HepG2 (cell line): Measurements from ENCODE around the gene KSR1. TPM values are rescaled to one million over a fixed set of nuclear protein-coding genes. Genes with fewer than 3 reads are reported as not detected.

ENCODE experiments used
- ATAC-seq: fragments of 200-7000 bp; cut with Tn5 transposase; 3 replicates; pipeline ENCODE4 v1.9.1; 2020; ENCODE audit warnings: mild to moderate bottlenecking, moderate library complexity
- BruUV-seq: library from RNA; stranded (reverse); fragments of 400-500 nt; replicated peaks from 2 replicates; lab custom pipeline; 2021; lab: Mats Ljungman, UMichigan
- CTCF ChIA-PET: fragments of 300-600 bp; formaldehyde crosslinking; extraction: SDS; loops from one replicate; lab custom pipeline; 2021; ENCODE audit warnings: low total read pairs, inconsistent platforms, low intra/inter-chr PET ratio; lab: Yijun Ruan, JAX
- POLR2A ChIA-PET: fragments of 350-600 bp; sonication (Branson Sonifier 250); formaldehyde crosslinking; loops from one replicate; lab custom pipeline; 2020; ENCODE audit warnings: antibody characterized with exemption, inconsistent platforms; lab: Yijun Ruan, JAX
- DNase-seq: peaks from one replicate; pipeline ENCODE4 v3.0.0-alpha.2; 2015; ENCODE audit warnings: low spot score
- FAIRE-seq: peaks from 3 replicates; lab custom pipeline; 2011; peaks lifted over from hg19 to GRCh38; lab: Jason Lieb, UNC
- H2AFZ ChIP-seq: one replicate; pipeline ENCODE4 v1.6.1; 2011; ENCODE audit warnings: low read length, inconsistent platforms
- H3K27ac ChIP-seq: fragments of 300-600 bp; 3 replicates; pipeline ENCODE4 v1.8.0; 2011; ENCODE audit warnings: mixed run types, mild to moderate bottlenecking, mixed read lengths, low read length, inconsistent platforms; ENCODE audit not compliant: insufficient read depth; ENCODE audit errors: extremely low read length
- H3K27me3 ChIP-seq, 2 experiments: fragments of 200-600 bp in 1 of 2; 2 replicates in 1 of 2; 3 replicates in 1 of 2; pipeline versions ENCODE4 v1.6.0 to v1.8.0; 2011; ENCODE audit warnings: low read length in 2 of 2, mild to moderate bottlenecking in 2 of 2, moderate library complexity in 2 of 2, inconsistent platforms in 1 of 2; ENCODE audit not compliant: insufficient read depth in 2 of 2, control insufficient read depth in 1 of 2
- H3K36me3 ChIP-seq, 2 experiments: fragments of 200-600 bp in 1 of 2; replicated peaks in 1 of 2; 2 replicates in 1 of 2; 3 replicates in 1 of 2; pipeline versions ENCODE4 v1.5.1 to v1.8.0; 2011; ENCODE audit warnings: low read length in 2 of 2, inconsistent platforms in 1 of 2; ENCODE audit not compliant: insufficient read depth in 2 of 2, control insufficient read depth in 1 of 2
- H3K4me1 ChIP-seq: 2 replicates; pipeline ENCODE4 v1.5.1; 2012; ENCODE audit warnings: low read length, inconsistent platforms; ENCODE audit not compliant: insufficient read depth
- H3K4me2 ChIP-seq: 2 replicates; pipeline ENCODE4 v1.6.0; 2011; ENCODE audit warnings: low read depth, low read length, inconsistent platforms
- H3K4me3 ChIP-seq, 3 experiments: fragments of 200-600 bp in 1 of 3; sonication (generic), shearing (Covaris generic) in 1 of 3; replicated peaks in 1 of 3; 2 replicates each; pipeline ENCODE4 v1.5.1; 2011 to 2016; ENCODE audit warnings: low read length in 3 of 3, inconsistent platforms in 2 of 3, low read depth in 2 of 3, mild to moderate bottlenecking in 2 of 3, control low read depth in 1 of 3, mixed read lengths in 1 of 3; ENCODE audit not compliant: insufficient read depth in 1 of 3
- H3K79me2 ChIP-seq: one replicate; pipeline ENCODE4 v1.6.1; 2011; ENCODE audit warnings: low read length, inconsistent platforms; ENCODE audit not compliant: insufficient read depth
- H3K9ac ChIP-seq: 2 replicates; pipeline ENCODE4 v1.6.0; 2011; ENCODE audit warnings: mild to moderate bottlenecking, low read depth, low read length, inconsistent platforms; ENCODE audit not compliant: insufficient read depth
- H3K9me3 ChIP-seq: 2 replicates; pipeline ENCODE4 v1.5.1; 2012; ENCODE audit warnings: mild to moderate bottlenecking, low read length
- H4K20me1 ChIP-seq: 2 replicates; pipeline ENCODE4 v1.6.0; 2011; ENCODE audit warnings: inconsistent platforms, mild to moderate bottlenecking, low read length, moderate library complexity; ENCODE audit not compliant: insufficient read depth
- ZFP91 ChIP-seq: sonication (generic); formaldehyde crosslinking; IDR thresholded peaks from 2 replicates; pipeline ENCODE4 v1.9.0; 2022; ENCODE audit warnings: missing genetic modification reagents, mild to moderate bottlenecking, borderline replicate concordance
- ZNF3 ChIP-seq: IDR thresholded peaks from 2 replicates; pipeline ENCODE4 v1.7.0; 2017; ENCODE audit warnings: inconsistent platforms
- ZNF431 ChIP-seq: sonication (generic); formaldehyde crosslinking; IDR thresholded peaks from 2 replicates; pipeline ENCODE4 v1.9.0; 2022; ENCODE audit warnings: missing genetic modification reagents, low read depth, mild to moderate bottlenecking, borderline replicate concordance
- WGBS: methylation state at CpG from one replicate; pipeline ENCODE4 v1.1.6; 2017; ENCODE audit warnings: low lambda C conversion rate; 5-methylcytosine and 5-hydroxymethylcytosine counted together
- in situ Hi-C: cut with HindIII; loops from 2 replicates; pipeline ENCODE4 v1.10.0; 2017; ENCODE audit warnings: low pct_unique_long_range_greater_than_20kb; ENCODE audit not compliant: extremely low pct_ligation_motif_present
- intact Hi-C: fragments of 100-400 bp; cut with micrococcal nuclease; formaldehyde crosslinking; loops from one replicate; pipeline ENCODE4 v1.10.0; 2022; ENCODE audit not compliant: unreplicated experiment
- polyA plus RNA-seq, 8 experiments: library from polyadenylated mRNA; depleted of rRNA in 3 of 8; stranded (reverse) in 7 of 8; unstranded in 1 of 8; fragments of >200 nt; fragmentation: Illumina TruSeq in 4 of 8; extraction: Trizol in 4 of 8; gene quantifications; 2 replicates each; pipeline versions ENCODE4 v1.2.1 to v1.2.3, GENCODE V29; 2011 to 2016; ENCODE audit warnings: low read depth in 4 of 8, missing spikeins in 1 of 8, mixed read lengths in 1 of 8; ENCODE audit not compliant: insufficient read depth in 1 of 8
- total RNA-seq, 5 experiments: library from RNA; depleted of rRNA; stranded (reverse); fragments of >200 nt; fragmentation: Illumina TruSeq; extraction: Trizol; gene quantifications; 2 replicates each; pipeline ENCODE4 v1.2.3, GENCODE V29; 2016; ENCODE audit warnings: low read depth in 1 of 5

KSR1 gene
- total and polyA plus RNA-seq, 2 of the 13 experiments (the other 11 are each of a cell fraction or from before 2014, with no cell fraction given), result 10.1 to 16.6 TPM

- in situ Hi-C loops, result loop anchor here (5.0 to 10.0 kb wide), 4 partner anchors 61 to 361 kb away; no protein-coding TSS in a partner anchor
- 89% methylated on average over 3 of the region's 4 CpGs for WGBS
Measured at GRCh38 chr17:27596096-27596495, 139.8 kb downstream of the KSR1 start.

GRCh38 chr17:27596566-27597187 lies 140.4 kb downstream of the KSR1 start:
- ATAC-seq, result no peak
- Histone ChIP-seq H3K4me1 (no peaks in the 10 kb centered on the region), H2AFZ (no peak overlapping the region), H3K27ac (no peak overlapping the region), H3K9me3 (no peaks in the 10 kb centered on the region), H3K4me2 (no peak overlapping the region), H4K20me1 (peaks cover 4% of the 10 kb centered on the region; the same call in 1 of the 2 replicates), H3K27me3 (no peaks in the 10 kb centered on the region), H3K79me2 (no peaks in the 10 kb centered on the region), H3K36me3 (peaks cover 21 to 56% of the 10 kb centered on the region in 2 experiments), H3K9ac (no peak overlapping the region), H3K4me3 (no peak overlapping the region)
- no peak for TF ChIP-seq ZNF431 (CRISPR knock-in tag)
- intact Hi-C loops, result no loop called here
- ChIA-PET POLR2A (no interaction called here), CTCF (no interaction called here)
- in situ Hi-C loops, result loop anchor here (5.0 to 10.0 kb wide), 4 partner anchors 62 to 362 kb away; no protein-coding TSS in a partner anchor
- no TSS peak for BruUV-seq
- WGBS, result 89% methylated on average over 9 of the region's 9 CpGs
- no peak for FAIRE-seq
- no peak for DNase-seq

More at GRCh38 chr17:27596096-27596495, 139.8 kb downstream of the KSR1 start:
- H3K9ac ChIP-seq, result no peak overlapping the region
- no peaks in the 10 kb centered on the region for H3K27me3 ChIP-seq
- no peak overlapping the region for H3K27ac ChIP-seq
- TF ChIP-seq ZFP91 (CRISPR knock-in tag), result no peak
- TF ChIP-seq ZNF3, result no peak
- TF ChIP-seq, all 625 proteins: peak for 0
- FAIRE-seq (no peak), ATAC-seq (no peak), DNase-seq (no peak)
- Histone ChIP-seq H3K79me2 (no peaks in the 10 kb centered on the region), H3K4me1 (no peaks in the 10 kb centered on the region), H3K36me3 (peaks cover 17 to 52% of the 10 kb centered on the region in 2 experiments), H4K20me1 (no peaks in the 10 kb centered on the region), H3K4me2 (no peak overlapping the region), H2AFZ (no peak overlapping the region), H3K4me3 (no peak overlapping the region), H3K9me3 (no peaks in the 10 kb centered on the region)
- no TSS peak for BruUV-seq
- ChIA-PET POLR2A (no interaction called here), CTCF (no interaction called here)
- intact Hi-C loops, result no loop called here
